MM.1S (cell line): ENCODE data around the gene GABRP.

ENCODE experiments used
- EZH2 ChIP-seq: fragments of 300-600 bp; sonication (generic); optimal IDR thresholded peaks from 2 replicates; pipeline ENCODE3; 2017; ENCODE audit warnings: low read depth, mild to moderate bottlenecking, antibody characterized with exemption, low read length, mixed read lengths
- EZH2phosphoT487 ChIP-seq: fragments of 300-600 bp; sonication (generic); IDR thresholded peaks from 2 replicates; pipeline ENCODE4 v1.6.1; 2018; ENCODE audit warnings: antibody characterized with exemption, low read length
- TF ChIP-seq, protein P1 (sequence below): fragments of 300-600 bp; sonication (generic); IDR thresholded peaks from 2 replicates; pipeline ENCODE4 v1.5.1; 2016; ENCODE audit warnings: antibody characterized with exemption, low read length, mixed read lengths

DNA sequence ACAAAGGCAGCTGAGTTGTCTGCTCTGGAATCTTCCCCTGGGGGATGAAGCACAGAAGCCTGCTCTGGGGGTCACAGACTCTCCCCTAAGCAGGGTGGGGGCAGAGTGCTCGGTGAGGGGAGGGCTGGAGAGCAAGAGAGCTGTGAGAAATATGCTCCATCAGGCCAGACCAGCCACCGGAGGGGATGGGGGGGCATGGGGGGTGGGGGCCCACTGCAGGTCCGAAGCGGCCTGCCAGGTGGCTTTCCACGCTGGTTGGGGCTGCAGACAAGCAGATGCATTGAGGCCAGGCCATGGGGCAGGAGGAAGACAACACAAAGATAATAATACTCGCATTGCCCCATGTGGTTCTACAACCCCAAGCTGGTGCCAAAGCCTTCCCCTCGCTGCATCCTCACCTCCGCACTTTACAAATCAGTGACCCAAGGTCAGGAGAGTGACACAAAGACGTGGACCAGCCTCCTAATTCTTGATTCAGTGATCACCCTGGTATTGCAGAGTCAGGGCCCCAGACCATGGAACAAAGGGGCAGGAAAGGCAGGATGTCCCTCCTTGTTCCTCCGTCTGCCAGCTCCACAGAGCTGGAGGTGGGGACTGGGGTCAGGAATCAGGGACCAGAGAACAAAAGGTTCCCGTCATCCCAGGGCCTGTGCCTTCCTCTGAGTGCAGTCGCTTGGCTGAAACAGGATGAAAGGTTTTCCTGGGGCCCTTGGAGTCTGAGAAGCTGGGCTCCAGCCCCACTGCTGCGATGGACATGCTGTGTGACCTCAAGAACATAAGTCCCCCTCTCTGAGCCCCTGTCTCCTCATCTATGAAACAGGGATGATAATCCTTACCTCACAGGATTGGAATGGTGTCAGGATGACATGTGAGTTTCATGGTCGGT is 37.2 kb upstream of the GABRP start:
- TF ChIP-seq, protein P1, sequence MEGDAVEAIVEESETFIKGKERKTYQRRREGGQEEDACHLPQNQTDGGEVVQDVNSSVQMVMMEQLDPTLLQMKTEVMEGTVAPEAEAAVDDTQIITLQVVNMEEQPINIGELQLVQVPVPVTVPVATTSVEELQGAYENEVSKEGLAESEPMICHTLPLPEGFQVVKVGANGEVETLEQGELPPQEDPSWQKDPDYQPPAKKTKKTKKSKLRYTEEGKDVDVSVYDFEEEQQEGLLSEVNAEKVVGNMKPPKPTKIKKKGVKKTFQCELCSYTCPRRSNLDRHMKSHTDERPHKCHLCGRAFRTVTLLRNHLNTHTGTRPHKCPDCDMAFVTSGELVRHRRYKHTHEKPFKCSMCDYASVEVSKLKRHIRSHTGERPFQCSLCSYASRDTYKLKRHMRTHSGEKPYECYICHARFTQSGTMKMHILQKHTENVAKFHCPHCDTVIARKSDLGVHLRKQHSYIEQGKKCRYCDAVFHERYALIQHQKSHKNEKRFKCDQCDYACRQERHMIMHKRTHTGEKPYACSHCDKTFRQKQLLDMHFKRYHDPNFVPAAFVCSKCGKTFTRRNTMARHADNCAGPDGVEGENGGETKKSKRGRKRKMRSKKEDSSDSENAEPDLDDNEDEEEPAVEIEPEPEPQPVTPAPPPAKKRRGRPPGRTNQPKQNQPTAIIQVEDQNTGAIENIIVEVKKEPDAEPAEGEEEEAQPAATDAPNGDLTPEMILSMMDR, result no peak
- TF ChIP-seq EZH2 (no peak), EZH2phosphoT487 (no peak)
